Parathyroid adenoma (tissue), 2 donors: Measurements from ENCODE around the gene NHERF2.

Experiments
- H2AFZ ChIP-seq: fragments of 300-600 bp; sonication (generic); one replicate; pipeline ENCODE4 v1.7.0; 2017; ENCODE audit warnings: antibody characterized with exemption, mild to moderate bottlenecking
- H3K27ac ChIP-seq: fragments of 300-600 bp; sonication (generic); one replicate; pipeline ENCODE4 v1.7.0; 2017
- H3K27me3 ChIP-seq: fragments of 300-600 bp; sonication (generic); one replicate; pipeline ENCODE4 v1.7.0; 2017; ENCODE audit warnings: low read length; ENCODE audit not compliant: control insufficient read depth, insufficient read depth
- H3K36me3 ChIP-seq: fragments of 300-600 bp; sonication (generic); one replicate; pipeline ENCODE4 v1.7.0; 2017; ENCODE audit warnings: low read length; ENCODE audit not compliant: control insufficient read depth, insufficient read depth
- H3K4me1 ChIP-seq: fragments of 300-600 bp; sonication (generic); one replicate; pipeline ENCODE4 v1.7.0; 2017; ENCODE audit warnings: control low read depth
- H3K4me2 ChIP-seq: fragments of 300-600 bp; sonication (generic); one replicate; pipeline ENCODE4 v1.7.0; 2017; ENCODE audit warnings: low read length
- H3K4me3 ChIP-seq: fragments of 300-600 bp; sonication (generic); one replicate; pipeline ENCODE4 v1.7.0; 2017; ENCODE audit warnings: low read depth, low read length
- H3K79me2 ChIP-seq: fragments of 300-600 bp; sonication (generic); one replicate; pipeline ENCODE4 v1.7.0; 2017; ENCODE audit warnings: control low read depth
- H3K9ac ChIP-seq: fragments of 300-600 bp; sonication (generic); one replicate; pipeline ENCODE4 v1.7.0; 2017; ENCODE audit warnings: mild to moderate bottlenecking
- H3K9me3 ChIP-seq: fragments of 300-600 bp; sonication (generic); one replicate; pipeline ENCODE4 v1.7.0; 2017; ENCODE audit warnings: low read length; ENCODE audit not compliant: control insufficient read depth
- CTCF ChIP-seq: fragments of 300-600 bp; sonication (generic); IDR thresholded peaks from one replicate; pipeline ENCODE4 v1.7.0; 2017; ENCODE audit warnings: antibody characterized with exemption, mild to moderate bottlenecking
- donor health status: primary hyperparathyroidism.

NHERF2 gene

GRCh38 chr16:1998852-1999801, 27.6 kb upstream of the NHERF2 start:
- H3K9ac ChIP-seq, result no peak overlapping the region
- no peaks in the 10 kb centered on the region for H3K27me3 ChIP-seq
- no peaks in the 10 kb centered on the region for H3K36me3 ChIP-seq
- H3K79me2 ChIP-seq, result peaks cover 12% of the 10 kb centered on the region
- H3K27ac ChIP-seq, result no peak overlapping the region
- no peaks in the 10 kb centered on the region for H3K9me3 ChIP-seq
- no peaks in the 10 kb centered on the region for H3K4me1 ChIP-seq
- no peak overlapping the region for H3K4me3 ChIP-seq
- TF ChIP-seq CTCF, result no peak
- H2AFZ ChIP-seq, result no peak overlapping the region
- H3K4me2 ChIP-seq, result no peak overlapping the region

- no peaks in the 10 kb centered on the region for H3K9me3 ChIP-seq
- H3K79me2 ChIP-seq, result peaks cover 19% of the 10 kb centered on the region
- H3K9ac ChIP-seq, result no peak overlapping the region
- H3K27me3 ChIP-seq, result no peaks in the 10 kb centered on the region
- no peaks in the 10 kb centered on the region for H3K36me3 ChIP-seq
- H3K4me1 ChIP-seq, result no peaks in the 10 kb centered on the region
- H2AFZ ChIP-seq, result no peak overlapping the region
- no peak overlapping the region for H3K27ac ChIP-seq
- no peak overlapping the region for H3K4me3 ChIP-seq
- H3K4me2 ChIP-seq, result no peak overlapping the region
- no peak for TF ChIP-seq CTCF
These were observed 26.7 kb upstream of the NHERF2 start for GRCh38 chr16:1999866-2000514.

GRCh38 chr16:2001035-2001434, 25.7 kb upstream of the NHERF2 start:
- peaks cover 30% of the 10 kb centered on the region for H3K79me2 ChIP-seq
- no peak overlapping the region for H3K9ac ChIP-seq
- no peaks in the 10 kb centered on the region for H3K4me1 ChIP-seq
- H3K27ac ChIP-seq, result no peak overlapping the region
- no peaks in the 10 kb centered on the region for H3K27me3 ChIP-seq
- no peak overlapping the region for H2AFZ ChIP-seq
- no peak overlapping the region for H3K4me2 ChIP-seq
- H3K36me3 ChIP-seq, result no peaks in the 10 kb centered on the region
- no peak for TF ChIP-seq CTCF
- no peaks in the 10 kb centered on the region for H3K9me3 ChIP-seq
- no peak overlapping the region for H3K4me3 ChIP-seq

- no peaks in the 10 kb centered on the region for H3K36me3 ChIP-seq
- H3K4me2 ChIP-seq, result no peak overlapping the region
- no peaks in the 10 kb centered on the region for H3K27me3 ChIP-seq
- H3K9me3 ChIP-seq, result no peaks in the 10 kb centered on the region
- no peaks in the 10 kb centered on the region for H3K4me1 ChIP-seq
- H3K4me3 ChIP-seq, result no peak overlapping the region
- no peak overlapping the region for H3K27ac ChIP-seq
- H3K9ac ChIP-seq, result no peak overlapping the region
- no peak overlapping the region for H2AFZ ChIP-seq
- TF ChIP-seq CTCF, result no peak
- peaks cover 37% of the 10 kb centered on the region for H3K79me2 ChIP-seq
These were observed 25.0 kb upstream of the NHERF2 start for GRCh38 chr16:2001456-2002355.
